Thoracic aorta (tissue), 2 donors: ENCODE results near the gene CD1B. TPM values are rescaled to one million over a fixed set of nuclear protein-coding genes. Genes with fewer than 3 reads are reported as not detected.

Experiments used
- ATAC-seq: fragments of 150-250 bp; one replicate; pipeline ENCODE4 v1.8.0; 2017; ENCODE audit warnings: low read depth; ENCODE audit not compliant: insufficient number of reproducible peaks, low FRiP score
- DNase-seq: peaks from one replicate; pipeline ENCODE4 v3.0.0-alpha.2; 2020; ENCODE audit warnings: low spot score
- H3K27ac ChIP-seq, 2 donors: fragments of 200-600 bp; sonication (generic); 1 replicate in 1 of 2; 2 replicates in 1 of 2; pipeline ENCODE4 v1.5.1; 2016; ENCODE audit warnings: mild to moderate bottlenecking in 2 of 2, moderate library complexity in 2 of 2
- H3K27me3 ChIP-seq: fragments of 200-600 bp; sonication (generic); replicated peaks from 2 replicates; pipeline ENCODE4 v1.6.0; 2016; ENCODE audit warnings: mild to moderate bottlenecking; ENCODE audit not compliant: insufficient read depth
- H3K36me3 ChIP-seq: fragments of 200-600 bp; sonication (generic); one replicate; pipeline ENCODE4 v1.5.1; 2016
- H3K4me1 ChIP-seq, 2 donors: fragments of 200-600 bp; sonication (generic); 1 replicate in 1 of 2; 2 replicates in 1 of 2; pipeline versions ENCODE4 v1.5.1 to v1.6.0; 2016; ENCODE audit warnings: low read depth in 2 of 2, mild to moderate bottlenecking in 1 of 2; ENCODE audit not compliant: control insufficient read depth in 1 of 2
- H3K4me3 ChIP-seq: fragments of 200-600 bp; sonication (generic); 2 replicates; pipeline ENCODE4 v1.5.1; 2016; ENCODE audit warnings: mild to moderate bottlenecking
- H3K9me3 ChIP-seq: fragments of 200-600 bp; sonication (generic); 2 replicates; pipeline ENCODE4 v1.5.1; 2016
- total RNA-seq, 2 donors: library from RNA; depleted of rRNA; stranded (reverse); fragments of >200 nt; gene quantifications; one replicate each; pipeline versions ENCODE4 v1.1.0 to v1.2.3, GENCODE V29; 2016
- TF ChIP-seq, protein P1 (sequence below): fragments of 200-600 bp; sonication (generic); IDR thresholded peaks from one replicate; pipeline ENCODE4 v1.5.1; 2019; ENCODE audit warnings: antibody characterized with exemption

Gene CD1B
- total RNA-seq, 2 donors from 2014 or later: not detected

DNA sequence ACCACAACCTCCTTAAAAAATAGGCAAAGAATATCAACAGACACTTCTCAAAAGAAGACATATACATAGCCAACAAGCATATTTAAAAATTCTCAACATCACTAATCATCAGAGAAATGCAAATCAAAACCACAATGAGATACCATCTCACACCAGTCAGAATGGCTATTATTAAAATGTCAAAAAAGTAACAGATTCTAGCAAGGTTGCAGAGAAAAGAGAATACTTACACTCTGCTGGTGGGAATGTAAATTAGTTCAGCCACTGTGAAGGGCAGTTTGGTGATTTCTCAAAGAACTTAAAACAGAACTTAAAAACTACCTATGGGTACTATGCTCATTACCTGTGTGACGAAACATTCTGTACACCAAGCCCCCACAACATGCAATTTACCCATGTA, 20.7 kb downstream of the CD1B start:
- Histone ChIP-seq H3K27me3 (no peaks in the 10 kb centered on the region), H3K4me1 (no peaks in the 10 kb centered on the region), H3K4me3 (no peak overlapping the region), H3K9me3 (no peaks in the 10 kb centered on the region), H3K36me3 (no peaks in the 10 kb centered on the region), H3K27ac (no peak overlapping the region)
- DNase-seq (no peak), ATAC-seq (no peak)
- TF ChIP-seq, protein P1, sequence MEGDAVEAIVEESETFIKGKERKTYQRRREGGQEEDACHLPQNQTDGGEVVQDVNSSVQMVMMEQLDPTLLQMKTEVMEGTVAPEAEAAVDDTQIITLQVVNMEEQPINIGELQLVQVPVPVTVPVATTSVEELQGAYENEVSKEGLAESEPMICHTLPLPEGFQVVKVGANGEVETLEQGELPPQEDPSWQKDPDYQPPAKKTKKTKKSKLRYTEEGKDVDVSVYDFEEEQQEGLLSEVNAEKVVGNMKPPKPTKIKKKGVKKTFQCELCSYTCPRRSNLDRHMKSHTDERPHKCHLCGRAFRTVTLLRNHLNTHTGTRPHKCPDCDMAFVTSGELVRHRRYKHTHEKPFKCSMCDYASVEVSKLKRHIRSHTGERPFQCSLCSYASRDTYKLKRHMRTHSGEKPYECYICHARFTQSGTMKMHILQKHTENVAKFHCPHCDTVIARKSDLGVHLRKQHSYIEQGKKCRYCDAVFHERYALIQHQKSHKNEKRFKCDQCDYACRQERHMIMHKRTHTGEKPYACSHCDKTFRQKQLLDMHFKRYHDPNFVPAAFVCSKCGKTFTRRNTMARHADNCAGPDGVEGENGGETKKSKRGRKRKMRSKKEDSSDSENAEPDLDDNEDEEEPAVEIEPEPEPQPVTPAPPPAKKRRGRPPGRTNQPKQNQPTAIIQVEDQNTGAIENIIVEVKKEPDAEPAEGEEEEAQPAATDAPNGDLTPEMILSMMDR: no peak

DNA sequence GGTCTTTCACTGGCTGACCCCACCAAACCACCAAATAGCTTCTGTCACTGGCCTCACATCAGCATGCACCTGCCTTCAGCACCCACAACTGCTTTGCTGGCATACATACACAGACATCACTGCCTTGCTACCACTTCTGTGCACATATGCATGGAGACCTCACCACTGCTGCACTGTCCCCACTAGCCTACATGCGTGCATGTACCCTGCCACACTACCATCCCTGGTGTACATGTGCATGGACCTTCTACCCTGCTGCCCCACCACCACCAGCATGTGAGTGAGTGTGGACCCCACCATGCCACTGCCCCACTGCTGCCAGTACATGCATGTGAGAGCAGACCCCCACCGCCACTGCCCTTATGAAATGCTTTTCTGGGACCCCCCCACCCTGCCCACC, 35.5 kb downstream of the CD1B start:
- ATAC-seq: no peak
- TF ChIP-seq, protein P1: no peak
- no peaks in the 10 kb centered on the region for H3K36me3 ChIP-seq
- DNase-seq: no peak
- no peak overlapping the region for H3K27ac ChIP-seq
- no peak overlapping the region for H3K4me3 ChIP-seq
- H3K9me3 ChIP-seq: peaks cover 5% of the 10 kb centered on the region
- no peaks in the 10 kb centered on the region for H3K27me3 ChIP-seq
- no peaks in the 10 kb centered on the region for H3K4me1 ChIP-seq

DNA sequence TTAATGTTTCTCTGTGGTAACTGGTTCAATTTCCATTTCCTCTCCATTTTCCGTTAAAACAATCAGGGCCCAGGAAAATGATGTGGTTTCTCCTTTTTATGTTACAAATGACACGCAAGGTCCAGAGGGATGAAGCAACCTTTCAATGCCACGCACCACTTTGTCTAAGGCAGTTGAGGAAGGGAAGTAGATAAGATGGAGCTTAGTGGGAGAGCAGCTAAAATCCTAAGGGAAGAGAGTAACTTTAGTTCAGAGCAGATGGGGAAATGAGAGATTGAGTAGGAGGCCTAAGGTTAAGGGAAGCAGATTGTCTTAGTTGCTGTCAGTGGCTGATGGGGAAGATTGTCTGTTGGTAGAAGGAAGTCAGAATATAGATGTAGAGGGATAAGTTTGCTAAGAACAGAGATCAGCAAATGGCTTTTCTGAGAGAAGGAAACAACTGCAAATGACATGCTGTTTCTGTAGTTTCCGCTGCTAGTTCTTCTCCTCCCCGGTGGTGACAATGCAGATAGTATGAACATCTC, 40.9 kb downstream of the CD1B start:
- H3K4me3 ChIP-seq: no peak overlapping the region
- ATAC-seq: no peak
- no peak overlapping the region for H3K27ac ChIP-seq
- H3K36me3 ChIP-seq: no peaks in the 10 kb centered on the region
- no peak for DNase-seq
- no peaks in the 10 kb centered on the region for H3K27me3 ChIP-seq
- TF ChIP-seq, protein P1: no peak
- H3K4me1 ChIP-seq: no peaks in the 10 kb centered on the region
- H3K9me3 ChIP-seq: no peaks in the 10 kb centered on the region

DNA sequence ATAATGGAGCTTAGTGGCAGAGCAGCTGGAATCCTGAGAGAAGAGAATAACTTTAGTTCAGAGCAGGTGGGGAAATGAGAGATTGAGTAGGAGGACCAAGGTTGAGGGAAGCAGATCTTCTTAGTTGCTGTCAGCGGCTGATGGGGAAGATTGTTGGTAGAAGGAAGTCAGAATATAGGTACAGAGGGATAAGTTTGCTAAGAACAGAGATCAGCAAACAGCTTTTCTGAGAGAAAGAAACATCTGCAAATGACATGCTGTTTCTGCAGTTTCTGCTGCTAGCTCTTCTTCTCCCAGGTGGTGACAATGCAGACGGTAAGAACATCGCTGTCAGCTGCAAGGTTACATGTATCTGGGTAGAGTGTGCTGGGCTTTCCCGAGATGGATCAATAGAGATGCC, 41.5 kb downstream of the CD1B start, which contains the start of gene CD1C:
Gene CD1C (plus strand): TSS at position 113 of the 400 bp plus-strand sequence. CDS start 142 bp downstream, at position 255.
- H3K27me3 ChIP-seq: no peaks in the 10 kb centered on the region
- DNase-seq (no peak), ATAC-seq (no peak)
- no peak within 1 kb of the TSS for H3K4me3 ChIP-seq
- no peak within 1 kb of the TSS for H3K27ac ChIP-seq
- TF ChIP-seq, protein P1: no peak
- H3K9me3 ChIP-seq: no peaks in the 10 kb centered on the region
- H3K36me3 ChIP-seq: no peaks in the 10 kb centered on the region
- H3K4me1 ChIP-seq: no peaks in the 10 kb centered on the region

DNA sequence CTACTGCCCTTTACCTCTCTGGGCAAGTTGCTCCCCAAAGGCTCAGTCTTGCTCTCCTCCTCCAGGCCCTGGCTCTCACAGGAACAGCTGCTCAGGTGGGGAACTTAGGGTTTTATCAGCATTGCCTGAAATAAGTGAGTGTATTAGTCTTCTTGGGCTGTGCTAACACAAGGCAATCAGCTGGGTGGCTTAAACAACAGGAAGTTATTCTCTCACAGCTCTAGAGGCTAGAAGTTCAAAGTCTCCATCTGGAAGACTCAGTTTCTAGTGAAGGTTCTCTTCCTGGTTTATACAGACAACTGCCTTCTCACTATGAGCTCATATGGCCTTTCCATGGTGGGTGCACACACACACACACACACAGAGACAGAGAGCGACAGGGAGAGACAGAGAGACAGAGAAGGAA, 44.4 kb downstream of the CD1B start:
- Histone ChIP-seq H3K27ac (no peak overlapping the region), H3K4me1 (no peaks in the 10 kb centered on the region), H3K9me3 (no peaks in the 10 kb centered on the region), H3K4me3 (no peak overlapping the region), H3K36me3 (no peaks in the 10 kb centered on the region), H3K27me3 (no peaks in the 10 kb centered on the region)
- TF ChIP-seq, protein P1: no peak
- no peak for ATAC-seq
- no peak for DNase-seq
